ENCODE measurements around the gene KIF26B.

KIF26B gene

GRCh38 chr1:245416781-245417180, 262.0 kb downstream of the KIF26B start:
- H4K5ac ChIP-seq (ENCODE audit: low read length), result no peak overlapping the region
- no peak overlapping the region for H3K9ac ChIP-seq (ENCODE audit: low read length)
- H3K56ac ChIP-seq (ENCODE audit: low read length), result no peak overlapping the region
- H4K8ac ChIP-seq (ENCODE audit: low read depth, low read length), result no peak overlapping the region
- H3K4ac ChIP-seq (ENCODE audit: low read depth, low read length), result no peak overlapping the region
- no peak overlapping the region for H2AK5ac ChIP-seq (ENCODE audit: low read length)
- no peaks in the 10 kb centered on the region for H3K4me1 ChIP-seq (ENCODE audit: control insufficient read depth, low read depth, low read length)
- DNase-seq, result no peak
- no peak overlapping the region for H3K27ac ChIP-seq (ENCODE audit: low read depth, low read length)
- H3K23ac ChIP-seq (ENCODE audit: low read length), result no peak overlapping the region
- no peak overlapping the region for H2BK5ac ChIP-seq (ENCODE audit: low read length)
- no peaks in the 10 kb centered on the region for H3K79me1 ChIP-seq (ENCODE audit: low read length)
- WGBS (ENCODE audit: extremely low coverage, insufficient coverage, low lambda C conversion rate), result no CpG with 5 or more reads among the region's 2 CpGs
- H3K4me2 ChIP-seq (ENCODE audit: low read length), result no peak overlapping the region
- no peak overlapping the region for H3K18ac ChIP-seq (ENCODE audit: low read length)
- no peaks in the 10 kb centered on the region for H3K36me3 ChIP-seq (ENCODE audit: control insufficient read depth, insufficient read depth, low read length)
- no peak overlapping the region for H2BK120ac ChIP-seq (ENCODE audit: low read depth, low read length)
- no peak overlapping the region for H2BK15ac ChIP-seq (replicated peaks; ENCODE audit: low read depth)
- no peaks in the 10 kb centered on the region for H3K27me3 ChIP-seq (ENCODE audit: insufficient read depth, low read length, poor library complexity)
- H3K4me3 ChIP-seq (ENCODE audit: low read length), result no peak overlapping the region
- H3K79me2 ChIP-seq (ENCODE audit: control insufficient read depth, insufficient read depth, low read length), result no peaks in the 10 kb centered on the region

GRCh38 chr1:245418077-245418476, 263.3 kb downstream of the KIF26B start:
- H3K4me3 ChIP-seq (ENCODE audit: low read length), result no peak overlapping the region
- no peaks in the 10 kb centered on the region for H3K79me1 ChIP-seq (ENCODE audit: low read length)
- H3K27me3 ChIP-seq (ENCODE audit: insufficient read depth, low read length, poor library complexity), result no peaks in the 10 kb centered on the region
- H4K8ac ChIP-seq (ENCODE audit: low read depth, low read length), result no peak overlapping the region
- no peak overlapping the region for H3K23ac ChIP-seq (ENCODE audit: low read length)
- no CpG with 5 or more reads among the region's 14 CpGs for WGBS (ENCODE audit: extremely low coverage, insufficient coverage, low lambda C conversion rate)
- no peak overlapping the region for H3K9ac ChIP-seq (ENCODE audit: low read length)
- no peaks in the 10 kb centered on the region for H3K36me3 ChIP-seq (ENCODE audit: control insufficient read depth, insufficient read depth, low read length)
- H3K4me2 ChIP-seq (ENCODE audit: low read length), result no peak overlapping the region
- no peak overlapping the region for H3K27ac ChIP-seq (ENCODE audit: low read depth, low read length)
- no peak overlapping the region for H2BK15ac ChIP-seq (replicated peaks; ENCODE audit: low read depth)
- H3K79me2 ChIP-seq (ENCODE audit: control insufficient read depth, insufficient read depth, low read length), result no peaks in the 10 kb centered on the region
- H2AK5ac ChIP-seq (ENCODE audit: low read length), result no peak overlapping the region
- no peak overlapping the region for H3K18ac ChIP-seq (ENCODE audit: low read length)
- no peaks in the 10 kb centered on the region for H3K4me1 ChIP-seq (ENCODE audit: control insufficient read depth, low read depth, low read length)
- H2BK120ac ChIP-seq (ENCODE audit: low read depth, low read length), result no peak overlapping the region
- no peak for DNase-seq
- H4K5ac ChIP-seq (ENCODE audit: low read length), result no peak overlapping the region
- H2BK5ac ChIP-seq (ENCODE audit: low read length), result no peak overlapping the region
- H3K56ac ChIP-seq (ENCODE audit: low read length), result no peak overlapping the region
- H3K4ac ChIP-seq (ENCODE audit: low read depth, low read length), result no peak overlapping the region

DNA sequence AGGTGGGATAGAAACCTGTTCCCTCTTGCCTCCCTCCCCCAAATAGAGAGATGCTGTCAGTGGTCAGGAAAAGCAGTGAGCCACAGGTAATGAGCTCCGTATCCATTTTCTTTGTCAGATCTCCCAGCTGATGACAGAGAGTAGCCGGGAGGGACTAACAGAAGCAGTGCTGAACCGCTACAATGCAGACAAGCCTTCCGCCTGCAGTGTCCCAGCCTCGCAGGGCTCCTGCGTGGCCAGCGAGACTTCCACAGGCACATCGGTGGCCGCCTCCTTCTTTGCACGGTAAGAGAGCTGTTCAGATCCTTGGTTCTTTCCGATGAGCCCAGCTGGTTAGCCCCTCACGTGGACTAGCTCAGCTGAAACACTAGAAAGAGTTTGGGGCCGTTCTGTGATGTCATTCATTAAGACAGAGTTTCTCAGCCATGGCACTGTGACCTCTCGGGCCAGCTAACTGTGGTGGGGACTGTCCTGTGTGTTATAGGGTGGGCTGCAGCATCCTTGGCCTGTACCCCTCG, 264.7 kb downstream of the KIF26B start:
- Histone ChIP-seq H3K9ac (ENCODE audit: low read length) (no peak overlapping the region), H3K79me1 (ENCODE audit: low read length) (no peaks in the 10 kb centered on the region), H3K4me1 (ENCODE audit: control insufficient read depth, low read depth, low read length) (no peaks in the 10 kb centered on the region), H3K56ac (ENCODE audit: low read length) (no peak overlapping the region), H3K4ac (ENCODE audit: low read depth, low read length) (no peak overlapping the region), H3K18ac (ENCODE audit: low read length) (no peak overlapping the region), H2BK5ac (ENCODE audit: low read length) (no peak overlapping the region), H3K27ac (ENCODE audit: low read depth, low read length) (no peak overlapping the region), H4K8ac (ENCODE audit: low read depth, low read length) (no peak overlapping the region), H3K4me3 (ENCODE audit: low read length) (no peak overlapping the region), H3K23ac (ENCODE audit: low read length) (no peak overlapping the region), H3K27me3 (ENCODE audit: insufficient read depth, low read length, poor library complexity) (no peaks in the 10 kb centered on the region), H2BK120ac (ENCODE audit: low read depth, low read length) (no peak overlapping the region), H2AK5ac (ENCODE audit: low read length) (no peak overlapping the region), H3K4me2 (ENCODE audit: low read length) (no peak overlapping the region), H2BK15ac (replicated peaks; ENCODE audit: low read depth) (no peak overlapping the region), H3K79me2 (ENCODE audit: control insufficient read depth, insufficient read depth, low read length) (no peaks in the 10 kb centered on the region), H4K5ac (ENCODE audit: low read length) (no peak overlapping the region), H3K36me3 (ENCODE audit: control insufficient read depth, insufficient read depth, low read length) (no peaks in the 10 kb centered on the region)
- no peak for DNase-seq
- no CpG with 5 or more reads among the region's 15 CpGs for WGBS (ENCODE audit: extremely low coverage, insufficient coverage, low lambda C conversion rate)

GRCh38 chr1:245419989-245420388, 265.2 kb downstream of the KIF26B start:
- Histone ChIP-seq H3K23ac (ENCODE audit: low read length) (no peak overlapping the region), H3K4ac (ENCODE audit: low read depth, low read length) (no peak overlapping the region), H2BK15ac (replicated peaks; ENCODE audit: low read depth) (no peak overlapping the region), H3K36me3 (ENCODE audit: control insufficient read depth, insufficient read depth, low read length) (no peaks in the 10 kb centered on the region), H2AK5ac (ENCODE audit: low read length) (no peak overlapping the region), H3K4me2 (ENCODE audit: low read length) (no peak overlapping the region), H2BK5ac (ENCODE audit: low read length) (no peak overlapping the region), H3K4me1 (ENCODE audit: control insufficient read depth, low read depth, low read length) (no peaks in the 10 kb centered on the region), H2BK120ac (ENCODE audit: low read depth, low read length) (no peak overlapping the region), H3K9ac (ENCODE audit: low read length) (no peak overlapping the region), H3K79me2 (ENCODE audit: control insufficient read depth, insufficient read depth, low read length) (no peaks in the 10 kb centered on the region), H3K18ac (ENCODE audit: low read length) (no peak overlapping the region), H4K8ac (ENCODE audit: low read depth, low read length) (no peak overlapping the region), H3K27me3 (ENCODE audit: insufficient read depth, low read length, poor library complexity) (no peaks in the 10 kb centered on the region), H4K5ac (ENCODE audit: low read length) (no peak overlapping the region), H3K79me1 (ENCODE audit: low read length) (no peaks in the 10 kb centered on the region), H3K27ac (ENCODE audit: low read depth, low read length) (no peak overlapping the region), H3K56ac (ENCODE audit: low read length) (no peak overlapping the region), H3K4me3 (ENCODE audit: low read length) (no peak overlapping the region)
- no CpG with 5 or more reads among the region's 7 CpGs for WGBS (ENCODE audit: extremely low coverage, insufficient coverage, low lambda C conversion rate)
- DNase-seq, result no peak

GRCh38 chr1:245420926-245421325, 266.1 kb downstream of the KIF26B start:
- Histone ChIP-seq H3K79me2 (ENCODE audit: control insufficient read depth, insufficient read depth, low read length) (no peaks in the 10 kb centered on the region), H3K4me2 (ENCODE audit: low read length) (no peak overlapping the region), H2AK5ac (ENCODE audit: low read length) (no peak overlapping the region), H3K18ac (ENCODE audit: low read length) (no peak overlapping the region), H2BK120ac (ENCODE audit: low read depth, low read length) (no peak overlapping the region), H3K4me3 (ENCODE audit: low read length) (no peak overlapping the region), H3K36me3 (ENCODE audit: control insufficient read depth, insufficient read depth, low read length) (no peaks in the 10 kb centered on the region), H4K5ac (ENCODE audit: low read length) (no peak overlapping the region), H3K23ac (ENCODE audit: low read length) (no peak overlapping the region), H3K4me1 (ENCODE audit: control insufficient read depth, low read depth, low read length) (no peaks in the 10 kb centered on the region), H3K4ac (ENCODE audit: low read depth, low read length) (no peak overlapping the region), H3K56ac (ENCODE audit: low read length) (no peak overlapping the region), H3K79me1 (ENCODE audit: low read length) (no peaks in the 10 kb centered on the region), H3K9ac (ENCODE audit: low read length) (no peak overlapping the region), H3K27me3 (ENCODE audit: insufficient read depth, low read length, poor library complexity) (no peaks in the 10 kb centered on the region), H3K27ac (ENCODE audit: low read depth, low read length) (no peak overlapping the region), H4K8ac (ENCODE audit: low read depth, low read length) (no peak overlapping the region), H2BK15ac (replicated peaks; ENCODE audit: low read depth) (no peak overlapping the region), H2BK5ac (ENCODE audit: low read length) (no peak overlapping the region)
- no CpG with 5 or more reads among the region's 2 CpGs for WGBS (ENCODE audit: extremely low coverage, insufficient coverage, low lambda C conversion rate)
- no peak for DNase-seq

- Histone ChIP-seq H2BK120ac (ENCODE audit: low read depth, low read length) (no peak overlapping the region), H4K8ac (ENCODE audit: low read depth, low read length) (no peak overlapping the region), H4K5ac (ENCODE audit: low read length) (no peak overlapping the region), H3K4me1 (ENCODE audit: control insufficient read depth, low read depth, low read length) (no peaks in the 10 kb centered on the region), H3K79me2 (ENCODE audit: control insufficient read depth, insufficient read depth, low read length) (no peaks in the 10 kb centered on the region), H3K18ac (ENCODE audit: low read length) (no peak overlapping the region), H3K36me3 (ENCODE audit: control insufficient read depth, insufficient read depth, low read length) (no peaks in the 10 kb centered on the region), H3K79me1 (ENCODE audit: low read length) (no peaks in the 10 kb centered on the region), H3K27ac (ENCODE audit: low read depth, low read length) (no peak overlapping the region), H3K4me2 (ENCODE audit: low read length) (no peak overlapping the region), H3K27me3 (ENCODE audit: insufficient read depth, low read length, poor library complexity) (no peaks in the 10 kb centered on the region), H3K9ac (ENCODE audit: low read length) (no peak overlapping the region), H3K56ac (ENCODE audit: low read length) (no peak overlapping the region), H2AK5ac (ENCODE audit: low read length) (no peak overlapping the region), H2BK15ac (replicated peaks; ENCODE audit: low read depth) (no peak overlapping the region), H3K23ac (ENCODE audit: low read length) (no peak overlapping the region), H2BK5ac (ENCODE audit: low read length) (no peak overlapping the region), H3K4ac (ENCODE audit: low read depth, low read length) (no peak overlapping the region), H3K4me3 (ENCODE audit: low read length) (no peak overlapping the region)
- no CpG with 5 or more reads among the region's 4 CpGs for WGBS (ENCODE audit: extremely low coverage, insufficient coverage, low lambda C conversion rate)
- DNase-seq, result no peak
Measured at GRCh38 chr1:245428681-245429080, 273.9 kb downstream of the KIF26B start.

All from mesendoderm (in vitro differentiated cells).